Stimulated activated CD4-positive, alpha-beta T cell treated with anti-CD3 and anti-CD28 coated beads, Interleukin-4, amount 100 ng/mL, for 1 hour (primary cell): ENCODE data around the gene DSG2.
"Not testable (repeated sequence)": the region's sequence is repeated elsewhere in the genome, so short reads cannot be mapped to it uniquely, and the experiment has no call there.

Source experiments
- DNase-seq: peaks from one replicate; pipeline ENCODE4 v3.0.0-alpha.2; 2020

Gene DSG2

DNA sequence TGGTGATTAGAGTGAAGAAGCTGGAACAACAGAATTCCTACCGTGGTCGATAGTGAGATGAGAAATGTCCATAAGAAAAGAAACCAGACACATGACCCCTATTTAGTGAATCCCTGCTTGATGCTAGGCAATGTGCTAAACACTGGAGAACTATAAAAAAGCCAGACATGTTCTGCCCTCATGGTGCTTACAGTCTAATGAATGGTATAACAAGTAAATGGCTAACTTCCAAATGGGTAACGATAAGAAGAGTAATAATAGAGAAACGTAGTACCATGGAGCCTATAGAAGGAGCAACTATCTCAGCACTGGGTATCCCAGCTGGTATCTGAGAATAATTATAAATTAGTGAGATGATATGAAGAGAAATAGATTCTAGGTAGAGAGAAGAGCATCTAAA, 5.0 kb downstream of the DSG2 start:
- no peak for DNase-seq

DNA sequence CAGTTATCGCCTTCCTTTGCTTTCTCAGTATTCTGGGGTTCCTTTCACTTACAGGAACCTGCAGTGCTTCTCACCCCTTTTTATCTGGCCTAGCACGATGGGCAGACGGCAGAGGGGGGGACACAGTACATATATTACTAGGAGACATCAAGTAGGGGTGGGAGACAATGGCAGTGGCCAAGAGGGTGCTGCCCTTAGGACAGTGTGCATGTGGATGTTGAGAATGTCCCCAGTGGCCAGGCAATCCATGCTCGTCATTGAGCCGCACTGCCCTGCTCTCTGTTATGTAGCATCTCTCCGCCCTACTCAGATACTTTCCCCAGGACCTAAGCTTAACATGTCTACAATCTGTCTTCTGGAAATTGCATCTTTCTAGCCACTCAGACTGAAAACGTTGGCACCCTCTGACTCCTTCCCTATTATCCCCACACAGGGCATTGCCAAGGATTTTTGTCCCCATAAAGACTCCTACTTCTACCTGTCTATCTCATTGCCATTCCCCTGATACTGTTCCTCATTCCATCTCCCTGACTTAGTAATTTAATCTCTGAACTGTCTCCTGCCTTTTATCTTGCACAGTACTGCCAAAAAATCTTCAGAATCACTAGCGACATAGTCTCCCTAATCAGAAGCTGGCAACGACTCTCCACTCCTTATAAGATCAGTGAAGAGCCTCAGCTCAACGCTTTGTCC, 6.6 kb downstream of the DSG2 start:
- DNase-seq: no peak

DNA sequence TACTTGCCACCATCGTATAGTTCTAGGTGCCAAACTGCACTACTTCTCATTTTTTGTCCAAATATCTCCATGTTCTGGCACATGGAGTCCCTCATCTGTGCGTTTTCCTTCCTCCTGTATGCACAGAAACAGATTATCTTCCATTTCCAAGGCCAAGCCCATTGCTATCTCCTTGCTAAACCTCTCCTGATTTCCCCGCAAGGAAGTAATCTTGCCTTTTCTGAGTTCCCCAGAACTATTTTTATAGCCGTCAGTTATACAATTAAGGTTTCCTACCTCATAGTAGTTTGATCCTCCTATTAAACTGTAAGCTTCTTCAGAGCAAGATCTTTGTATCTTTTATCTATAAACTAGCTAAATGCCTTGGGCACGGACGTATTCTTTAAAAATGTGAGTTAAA, 7.2 kb downstream of the DSG2 start:
- DNase-seq: no peak

DNA sequence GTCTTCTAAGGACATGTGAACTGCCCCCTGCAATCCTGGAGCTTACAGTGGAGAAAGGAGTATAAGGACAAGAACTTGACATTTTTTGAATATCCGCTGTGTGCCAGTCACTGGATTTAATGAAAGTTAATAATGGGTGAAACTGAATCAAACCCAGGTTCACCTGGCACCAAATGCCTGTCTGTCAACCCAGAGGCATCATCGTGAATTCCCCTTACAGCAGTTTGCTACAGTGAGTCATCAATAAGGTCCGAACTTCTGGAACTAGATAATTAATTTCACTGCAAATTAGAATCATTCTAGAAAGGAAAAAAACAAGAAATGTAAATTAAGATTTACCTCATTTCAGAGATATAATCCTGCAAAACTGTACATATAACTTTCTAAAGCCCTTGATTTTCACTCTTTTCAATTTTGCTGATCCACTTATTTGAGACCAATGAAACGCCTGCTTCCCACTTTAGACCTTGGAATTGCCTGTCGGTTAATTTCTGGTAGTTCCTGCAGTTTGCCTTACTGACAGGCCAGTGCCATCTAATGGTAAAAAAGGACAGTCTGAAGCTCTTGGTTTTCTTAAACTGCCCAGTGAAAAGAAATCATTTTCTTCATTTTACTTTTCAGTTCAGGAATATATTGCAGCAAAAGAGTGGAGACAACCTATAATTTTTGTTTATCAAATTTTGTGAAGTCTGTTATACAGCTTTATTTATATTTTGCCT, 8.2 kb downstream of the DSG2 start:
- no peak for DNase-seq

DNA sequence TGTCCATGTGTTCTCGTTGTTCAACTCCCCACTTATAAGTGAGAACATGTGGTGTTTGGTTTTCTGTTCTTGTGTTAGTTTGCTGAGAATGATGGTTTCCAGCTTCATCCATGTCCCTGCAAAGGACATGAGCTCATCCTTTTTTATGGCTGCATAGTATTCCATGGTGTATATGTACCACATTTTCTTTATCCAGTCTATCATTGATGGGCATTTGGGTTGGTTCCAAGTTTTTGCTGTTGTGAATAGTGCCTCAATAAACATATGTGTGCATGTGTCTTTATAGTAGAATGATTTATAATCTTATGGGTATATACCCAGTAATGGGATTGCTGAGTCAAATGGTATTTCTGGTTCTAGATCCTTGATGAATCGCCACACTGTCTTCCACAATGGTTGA, 9.1 kb downstream of the DSG2 start:
- not testable (repeated sequence) for DNase-seq

DNA sequence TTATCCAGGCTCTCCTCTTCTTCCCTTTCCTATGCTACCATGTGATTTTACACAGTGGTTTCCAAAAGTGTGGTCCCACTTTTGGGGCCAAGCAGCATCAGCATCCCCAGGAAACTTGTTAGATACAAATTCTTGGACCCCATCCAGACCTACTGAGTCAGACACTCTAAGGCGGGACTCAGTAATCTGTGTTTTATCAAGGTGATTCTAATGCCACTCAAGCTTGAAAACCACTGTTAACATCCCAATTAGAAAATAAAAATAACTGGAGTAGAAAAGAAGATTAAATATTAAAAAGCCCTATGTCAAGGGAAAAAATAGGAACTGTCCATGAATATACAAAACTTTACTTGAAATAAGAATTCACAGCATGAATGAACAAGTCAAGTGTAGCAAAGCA, 10.8 kb downstream of the DSG2 start:
- no peak for DNase-seq

DNA sequence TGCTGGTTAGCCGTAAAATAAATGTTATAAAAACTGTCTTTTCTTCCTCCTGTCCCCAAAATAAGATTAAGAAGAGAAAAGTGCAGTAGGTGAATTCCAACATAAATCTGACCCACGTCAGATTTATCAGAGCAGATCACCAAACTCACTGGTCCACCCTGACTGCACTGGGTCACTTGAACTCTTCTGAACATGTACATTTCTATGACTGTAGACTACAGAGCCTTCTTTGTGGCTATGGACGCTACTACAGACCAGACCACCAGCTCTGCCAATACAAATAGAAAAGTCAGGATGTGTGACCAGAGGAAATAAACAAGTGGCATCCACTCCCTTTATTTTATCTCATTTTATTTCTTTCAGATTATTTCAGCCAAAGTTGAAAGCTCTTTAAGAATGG, 11.6 kb downstream of the DSG2 start:
- DNase-seq: no peak

DNA sequence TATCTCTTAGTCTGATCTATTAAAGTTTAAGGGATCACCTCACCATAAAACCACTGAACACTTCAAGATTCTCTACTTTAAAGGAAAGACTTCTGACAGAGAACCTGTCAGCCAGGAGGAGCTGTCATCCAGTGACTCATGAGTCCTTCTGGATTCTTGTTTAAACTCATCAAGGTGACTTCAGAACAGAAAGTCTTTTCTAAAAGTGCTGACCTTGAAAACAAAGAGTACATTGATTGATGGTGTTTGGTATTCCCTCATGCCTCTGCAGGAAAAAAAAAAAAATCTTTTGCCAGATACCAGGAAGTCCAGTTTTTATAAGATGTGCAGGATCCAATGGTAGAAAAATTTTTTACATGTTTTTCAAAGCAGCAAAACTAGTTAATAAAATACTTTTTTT, 12.3 kb downstream of the DSG2 start:
- no peak for DNase-seq

DNA sequence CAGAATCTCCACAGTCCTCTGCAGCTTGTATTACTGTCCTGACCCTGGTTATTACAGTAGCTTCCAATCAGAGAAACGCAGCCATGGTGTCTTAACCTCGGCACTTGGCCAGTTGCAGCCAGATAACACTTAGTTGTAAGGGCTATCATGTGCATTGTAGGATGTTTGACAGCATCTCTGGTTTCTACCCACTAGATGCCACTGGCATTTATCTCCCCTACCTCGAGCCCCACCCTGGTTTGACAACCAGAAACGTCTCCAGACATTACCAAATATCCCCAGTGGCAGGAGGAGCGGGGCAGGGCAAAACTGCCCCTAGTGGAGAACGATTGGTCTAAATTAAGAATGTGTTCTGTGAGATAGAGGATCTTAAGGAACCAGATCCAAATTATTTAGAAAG, 13.1 kb downstream of the DSG2 start:
- no peak for DNase-seq

DNA sequence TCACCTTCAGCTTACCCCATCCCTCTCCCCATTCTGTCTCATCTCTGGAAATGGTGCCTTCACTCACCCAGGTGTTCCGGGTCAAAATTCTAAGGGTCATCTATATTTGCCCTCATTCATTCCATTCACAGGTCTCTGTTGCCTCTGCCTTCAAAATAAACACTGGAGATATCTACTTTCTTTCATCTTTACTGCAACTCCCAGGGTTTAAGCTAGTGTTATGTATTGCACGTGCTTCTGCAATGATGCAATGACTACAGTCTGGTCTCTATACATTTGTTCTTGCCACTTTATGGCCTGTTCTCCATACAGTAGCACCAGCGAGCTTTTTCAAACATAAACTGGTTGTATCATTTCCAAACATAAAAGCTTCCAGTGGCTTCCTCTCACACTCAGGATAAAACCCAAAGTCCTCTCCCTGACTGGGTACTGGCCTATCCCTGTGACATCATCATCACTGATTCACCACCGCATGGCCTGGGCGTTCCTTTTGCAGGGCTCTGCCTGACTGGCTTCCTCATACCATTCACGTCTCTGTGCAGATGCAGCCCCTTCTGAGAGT, 14.3 kb downstream of the DSG2 start:
- no peak for DNase-seq

DNA sequence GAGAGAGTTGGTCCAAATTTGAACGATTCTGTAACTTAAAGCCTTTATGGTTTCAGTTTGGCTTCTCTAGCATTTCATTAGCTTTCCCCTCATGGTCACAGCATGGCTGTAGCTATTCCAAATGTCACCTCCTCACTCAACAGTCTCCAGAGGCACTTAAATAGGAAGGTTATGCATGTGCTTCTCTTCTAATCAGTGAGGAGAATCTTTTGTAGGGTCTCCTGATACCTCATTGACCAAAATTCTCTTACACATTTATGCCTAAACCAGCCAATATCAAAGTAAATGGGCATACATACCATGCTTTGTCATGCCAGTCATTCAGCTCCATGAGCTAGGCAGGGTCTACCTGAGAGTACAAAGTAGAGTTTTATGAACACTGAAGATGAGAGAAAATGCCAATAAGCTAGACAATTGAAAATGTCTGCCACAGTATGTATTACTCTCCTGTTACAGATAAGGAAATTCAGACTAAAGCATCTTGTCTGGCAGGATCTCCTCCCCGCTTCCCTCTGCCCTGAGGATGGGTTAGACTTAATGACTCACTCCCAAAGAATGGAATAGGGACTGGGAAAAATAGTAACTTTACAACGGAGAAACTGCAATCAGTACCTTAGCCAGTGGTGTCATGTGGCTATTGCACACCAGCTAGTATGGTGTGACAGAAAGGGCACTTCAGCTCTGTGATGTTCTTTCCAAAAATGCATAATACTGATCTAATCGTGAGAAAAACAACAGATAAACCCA, 15.4 kb downstream of the DSG2 start:
- no peak for DNase-seq

DNA sequence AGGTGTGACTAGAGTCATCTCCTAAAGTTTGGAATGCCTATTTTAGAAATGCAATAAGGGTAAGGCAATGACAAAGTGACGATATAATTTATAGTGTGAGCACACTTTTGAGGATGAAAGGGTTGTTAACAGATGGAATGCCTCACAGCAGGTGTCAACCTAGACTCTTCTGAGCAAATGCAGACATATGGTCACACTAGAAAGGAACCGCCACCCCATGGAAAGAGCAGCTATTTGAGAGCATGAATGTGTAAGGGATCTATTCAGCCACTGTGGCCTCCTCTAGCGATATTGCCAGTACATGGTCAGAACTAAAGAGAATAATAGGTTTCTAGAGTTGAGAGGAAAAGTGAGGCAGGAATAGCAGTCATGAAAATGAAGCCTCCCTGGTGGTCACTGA, 18.5 kb downstream of the DSG2 start:
- DNase-seq: no peak

DNA sequence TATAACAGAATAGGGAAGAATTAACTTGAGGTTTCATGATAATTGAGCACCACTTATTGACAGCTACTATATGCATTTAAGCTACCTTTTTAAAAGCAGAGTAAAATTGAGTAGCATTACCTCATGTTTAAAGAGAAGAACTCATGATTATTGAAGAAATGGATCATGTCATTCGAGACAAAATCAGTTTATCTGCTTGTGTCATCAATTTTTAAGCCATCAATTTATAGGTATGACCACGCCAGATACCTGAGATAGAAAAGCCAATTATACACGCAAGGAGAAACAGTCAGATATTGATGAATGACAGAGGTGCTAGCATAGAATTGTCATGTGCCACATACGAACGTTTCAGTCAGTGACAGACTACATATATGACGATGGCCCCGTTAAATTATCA, 28.4 kb downstream of the DSG2 start:
- no peak for DNase-seq

DNA sequence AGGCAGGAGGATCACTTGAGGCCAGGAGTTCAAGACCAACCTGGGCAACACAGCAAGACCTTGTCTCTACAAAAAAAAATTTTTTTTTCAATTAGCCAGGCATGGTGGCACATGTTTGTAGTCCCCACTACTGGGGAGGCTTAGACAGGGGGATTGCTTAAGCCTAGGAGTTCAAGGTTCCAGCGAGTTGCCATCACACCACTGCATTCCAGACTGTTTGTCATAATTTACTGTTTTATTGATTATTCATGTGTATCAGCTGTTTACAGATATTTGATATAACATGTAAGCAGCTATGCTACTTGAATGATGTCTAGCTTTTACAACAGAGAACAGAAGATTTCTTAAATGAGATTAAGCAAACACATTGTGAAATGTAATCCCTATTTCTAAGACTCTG, 35.3 kb downstream of the DSG2 start:
- DNase-seq: no peak

DNA sequence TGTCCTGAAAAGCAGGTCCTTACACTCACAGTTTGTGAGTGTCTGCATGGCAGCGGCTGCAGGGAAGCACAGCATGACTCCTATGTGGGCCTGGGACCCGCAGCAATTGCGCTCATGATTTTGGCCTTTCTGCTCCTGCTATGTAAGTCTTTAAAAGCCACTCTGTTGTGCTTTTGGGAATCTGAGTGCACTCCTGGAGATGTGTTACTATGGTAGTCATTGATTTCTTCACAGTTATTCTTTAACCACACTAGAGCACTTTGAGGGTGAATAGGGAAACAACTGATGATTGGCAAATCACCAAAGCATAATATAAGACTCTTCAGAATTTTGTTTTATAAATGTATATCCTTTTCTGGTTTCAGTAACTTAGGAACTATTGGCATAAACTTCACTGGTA, 40.9 kb downstream of the DSG2 start:
- DNase-seq: no peak

DNA sequence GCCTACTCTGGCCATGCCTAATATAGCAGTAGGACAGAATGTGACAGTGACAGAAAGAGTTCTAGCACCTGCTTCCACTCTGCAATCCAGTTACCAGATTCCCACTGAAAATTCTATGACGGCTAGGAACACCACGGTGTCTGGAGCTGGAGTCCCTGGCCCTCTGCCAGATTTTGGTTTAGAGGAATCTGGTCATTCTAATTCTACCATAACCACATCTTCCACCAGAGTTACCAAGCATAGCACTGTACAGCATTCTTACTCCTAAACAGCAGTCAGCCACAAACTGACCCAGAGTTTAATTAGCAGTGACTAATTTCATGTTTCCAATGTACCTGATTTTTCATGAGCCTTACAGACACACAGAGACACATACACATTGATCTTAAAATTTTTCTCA, 48.5 kb downstream of the DSG2 start:
- DNase-seq: no peak

DNA sequence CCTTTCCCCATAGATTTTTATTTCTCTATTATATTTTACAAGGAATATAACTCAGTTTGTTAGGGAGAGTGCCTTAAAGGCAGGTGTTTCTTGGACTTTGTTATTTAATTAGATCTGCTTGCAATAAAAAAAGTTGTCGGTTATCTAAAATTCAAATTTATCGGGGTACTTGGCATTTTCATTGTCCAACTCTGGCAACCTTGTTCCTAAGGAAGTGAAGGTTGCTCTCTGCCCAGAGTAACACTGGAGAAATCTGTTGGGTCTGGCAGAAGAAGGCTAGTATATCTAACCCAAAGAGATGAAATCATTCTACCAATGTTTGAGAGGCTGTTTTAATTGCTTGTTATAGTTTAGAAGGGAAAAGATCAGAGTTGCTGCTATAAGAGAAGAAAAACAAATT, 50.9 kb downstream of the DSG2 start:
- no peak for DNase-seq

DNA sequence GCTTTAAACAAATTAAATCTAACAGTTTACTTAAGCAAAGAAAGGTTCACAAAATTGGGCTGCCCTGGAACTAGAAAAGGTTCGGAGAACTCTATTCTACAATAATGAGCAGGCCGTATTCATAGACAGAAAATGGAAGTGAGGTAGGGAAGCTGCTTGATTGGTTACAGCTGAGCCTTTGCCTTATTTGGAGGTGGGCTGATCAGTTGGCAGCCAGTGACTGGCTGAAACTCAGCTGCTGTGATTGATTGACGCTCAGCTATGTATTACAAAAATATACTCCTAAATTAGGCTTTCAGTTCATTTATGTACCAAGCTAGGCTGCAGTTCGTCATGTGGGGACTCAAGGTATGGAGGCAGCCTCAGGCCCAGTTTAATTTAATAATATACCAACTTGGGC, 51.4 kb downstream of the DSG2 start:
- no peak for DNase-seq

DNA sequence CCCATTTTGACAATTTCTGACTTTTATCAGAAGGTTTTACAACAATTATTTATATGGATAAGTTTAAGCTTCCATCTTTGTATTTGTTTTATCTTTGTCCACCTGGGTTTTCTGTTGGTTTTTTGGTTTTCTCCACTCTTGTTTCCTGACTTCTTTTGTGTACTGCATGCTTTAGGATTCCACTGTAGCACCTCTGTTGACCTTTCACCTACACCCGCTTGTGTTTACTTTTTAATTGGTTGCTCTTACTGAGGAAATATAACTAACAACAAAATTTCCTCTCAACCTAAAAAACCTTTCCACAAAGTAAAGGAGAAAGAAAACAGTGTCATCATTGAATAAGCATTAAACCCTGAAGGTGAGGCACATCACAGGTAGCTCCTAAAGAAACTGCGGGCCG, 53.9 kb downstream of the DSG2 start:
- DNase-seq: no peak

DNA sequence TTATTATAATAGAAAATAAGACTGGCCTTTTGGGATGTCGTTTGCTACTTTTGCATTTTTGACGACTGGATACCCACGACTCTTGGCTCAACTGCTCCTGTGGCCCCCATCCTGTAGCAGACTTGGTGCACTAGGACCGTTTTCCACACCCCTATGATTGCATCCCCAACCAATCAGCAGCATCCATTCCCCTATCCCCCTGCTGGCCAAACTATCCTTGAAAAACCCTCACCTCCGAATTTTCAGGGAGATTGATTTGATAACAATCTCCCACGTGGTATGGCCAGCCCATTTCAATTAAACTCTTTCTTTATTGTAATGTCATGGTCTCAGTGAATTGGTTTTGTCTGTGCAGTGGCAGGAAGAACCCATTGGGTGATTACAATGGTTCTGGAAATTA, 55.8 kb downstream of the DSG2 start:
- DNase-seq: no peak

DNA sequence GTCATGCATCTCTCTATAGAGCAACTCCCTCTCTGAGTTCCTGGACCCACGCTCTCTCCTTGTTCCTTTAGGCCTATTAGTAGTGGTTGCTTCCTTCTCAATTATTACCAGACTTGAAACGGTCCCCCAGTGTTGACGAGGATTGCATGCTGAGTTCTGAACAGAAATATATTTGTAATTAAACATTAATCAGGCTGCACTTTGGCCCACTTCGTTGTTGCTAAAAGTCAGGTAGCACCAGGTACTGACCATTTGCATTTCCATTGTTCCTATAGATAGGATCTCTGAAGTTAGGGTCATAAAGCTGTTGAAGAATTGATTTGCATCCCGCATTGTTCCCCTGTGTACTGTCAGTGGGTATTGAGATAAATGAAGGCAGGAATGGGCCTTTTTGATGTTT, 56.8 kb downstream of the DSG2 start:
- DNase-seq: no peak

DNA sequence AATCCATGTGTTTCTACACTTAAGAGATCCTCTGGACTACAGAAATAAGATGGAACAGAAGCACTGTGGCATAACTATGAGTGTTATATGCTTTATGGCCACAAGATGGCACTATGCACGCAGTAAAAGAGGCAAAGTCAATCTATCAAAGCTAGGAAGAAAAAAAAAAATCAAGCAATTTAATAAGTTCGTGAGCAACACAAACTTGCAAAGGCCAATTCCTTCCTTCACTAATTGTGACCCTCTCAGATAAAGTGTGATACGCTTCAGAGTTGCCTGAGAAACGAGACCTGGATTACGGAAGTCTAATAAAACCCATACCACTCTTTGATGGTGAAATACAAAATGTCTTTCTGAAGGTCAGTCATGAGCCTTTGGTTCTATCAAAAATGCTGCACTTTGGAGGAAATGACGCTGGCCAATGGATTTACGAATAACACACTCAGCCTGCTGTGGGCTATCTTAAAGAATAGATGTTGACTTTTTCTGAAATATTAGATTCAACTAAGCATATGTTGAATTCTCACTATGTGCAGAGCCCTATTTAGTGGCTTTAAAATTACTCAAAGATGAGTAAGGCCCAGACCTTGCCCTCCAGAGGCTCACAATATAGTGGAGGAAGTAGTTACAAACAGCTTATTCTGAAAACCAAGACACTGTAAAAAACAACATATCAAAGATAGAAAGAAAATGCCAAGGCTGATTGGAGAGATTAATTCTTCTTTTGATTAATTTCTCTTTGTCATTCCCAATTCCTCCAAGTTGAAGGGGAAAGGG, 58.2 kb downstream of the DSG2 start:
- peak; percentile 2 for DNase-seq

DNA sequence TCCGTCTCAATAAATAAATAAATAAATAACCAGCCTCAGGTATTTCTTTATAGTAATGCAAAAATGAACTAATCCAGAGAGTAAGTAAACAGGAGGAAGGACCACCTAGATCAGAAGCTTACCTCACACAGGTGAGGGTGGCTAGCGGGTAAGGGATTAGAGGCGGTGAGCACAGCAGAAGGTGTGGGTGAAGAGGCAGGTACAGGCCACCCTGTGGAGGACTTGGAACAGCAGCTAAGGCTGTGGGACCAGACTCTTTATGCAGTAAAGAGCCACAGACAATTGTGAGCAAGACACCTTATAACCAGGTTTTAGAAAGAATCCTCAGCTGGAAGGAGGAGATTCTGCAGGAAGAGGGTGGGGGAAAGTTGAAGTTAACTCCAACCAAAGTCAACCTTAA, 59.5 kb downstream of the DSG2 start:
- DNase-seq: no peak
